Astrocyte of the cerebellum (primary cell): Measurements from ENCODE around the gene CDRT4.
"Not testable (repeated sequence)": the region's sequence is repeated elsewhere in the genome, so short reads cannot be mapped to it uniquely, and the experiment has no call there.

Experiments
- DNase-seq: peaks from one replicate; pipeline ENCODE4 v3.0.0-alpha.2; 2011; ENCODE audit warnings: low read depth
- H3K4me3 ChIP-seq: 2 replicates; pipeline ENCODE4 v1.5.1; 2011; ENCODE audit warnings: mild to moderate bottlenecking, low read depth, low read length, moderate library complexity
- in situ Hi-C: cut with HindIII; loops from 2 replicates; pipeline ENCODE4 v1.10.0; 2017; ENCODE audit warnings: low sequenced_read_pairs
- TF ChIP-seq, protein P1 (sequence below): IDR thresholded peaks from 2 replicates; pipeline ENCODE4 v1.5.1; 2012; ENCODE audit warnings: low read length, low read depth, moderate library complexity, mild to moderate bottlenecking; ENCODE audit errors: missing control alignments

Gene CDRT4

DNA sequence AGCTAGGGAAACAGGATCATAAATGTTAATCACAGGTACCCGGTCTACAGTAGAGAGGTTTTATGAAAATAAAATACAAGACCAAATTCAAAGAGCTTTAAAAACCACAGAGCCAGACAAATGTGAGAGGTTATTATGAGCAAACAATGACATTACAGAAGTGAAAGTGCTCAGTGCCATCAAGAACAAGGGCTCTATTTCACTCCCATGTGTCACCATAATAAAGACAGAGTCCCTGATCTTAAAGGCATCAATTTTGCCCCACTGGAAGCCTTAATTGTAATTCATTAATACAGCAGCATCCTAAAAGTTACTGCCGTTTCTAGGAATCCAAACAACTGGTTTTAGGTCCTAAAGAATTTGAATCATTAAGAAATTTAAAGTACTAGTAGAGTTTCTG lies 43.7 kb upstream of the CDRT4 start:
- TF ChIP-seq, protein P1, sequence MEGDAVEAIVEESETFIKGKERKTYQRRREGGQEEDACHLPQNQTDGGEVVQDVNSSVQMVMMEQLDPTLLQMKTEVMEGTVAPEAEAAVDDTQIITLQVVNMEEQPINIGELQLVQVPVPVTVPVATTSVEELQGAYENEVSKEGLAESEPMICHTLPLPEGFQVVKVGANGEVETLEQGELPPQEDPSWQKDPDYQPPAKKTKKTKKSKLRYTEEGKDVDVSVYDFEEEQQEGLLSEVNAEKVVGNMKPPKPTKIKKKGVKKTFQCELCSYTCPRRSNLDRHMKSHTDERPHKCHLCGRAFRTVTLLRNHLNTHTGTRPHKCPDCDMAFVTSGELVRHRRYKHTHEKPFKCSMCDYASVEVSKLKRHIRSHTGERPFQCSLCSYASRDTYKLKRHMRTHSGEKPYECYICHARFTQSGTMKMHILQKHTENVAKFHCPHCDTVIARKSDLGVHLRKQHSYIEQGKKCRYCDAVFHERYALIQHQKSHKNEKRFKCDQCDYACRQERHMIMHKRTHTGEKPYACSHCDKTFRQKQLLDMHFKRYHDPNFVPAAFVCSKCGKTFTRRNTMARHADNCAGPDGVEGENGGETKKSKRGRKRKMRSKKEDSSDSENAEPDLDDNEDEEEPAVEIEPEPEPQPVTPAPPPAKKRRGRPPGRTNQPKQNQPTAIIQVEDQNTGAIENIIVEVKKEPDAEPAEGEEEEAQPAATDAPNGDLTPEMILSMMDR = no peak
- no peak overlapping the region for H3K4me3 ChIP-seq
- in situ Hi-C loops = no loop called here
- no peak for DNase-seq

DNA sequence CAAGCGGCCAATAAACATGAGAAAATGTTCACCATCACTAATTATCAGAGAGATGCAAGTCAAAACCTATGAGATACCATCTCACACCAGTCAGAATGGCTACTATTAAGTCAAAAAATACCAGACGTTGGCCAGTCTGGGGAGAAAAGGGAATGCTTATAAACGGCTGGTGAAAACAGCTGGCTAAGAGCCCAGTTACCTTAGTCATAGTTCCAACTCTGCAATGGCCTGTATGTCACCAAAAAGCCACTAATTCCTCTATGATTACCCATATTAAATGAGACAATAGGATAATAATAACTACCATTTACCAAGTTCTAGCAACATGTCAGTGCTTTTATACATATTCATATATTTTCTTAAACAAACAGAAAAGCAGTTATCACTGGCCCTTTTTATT lies 42.9 kb upstream of the CDRT4 start:
- no peak overlapping the region for H3K4me3 ChIP-seq
- TF ChIP-seq, protein P1 = no peak
- in situ Hi-C loops = no loop called here
- DNase-seq = peak; percentile 20

DNA sequence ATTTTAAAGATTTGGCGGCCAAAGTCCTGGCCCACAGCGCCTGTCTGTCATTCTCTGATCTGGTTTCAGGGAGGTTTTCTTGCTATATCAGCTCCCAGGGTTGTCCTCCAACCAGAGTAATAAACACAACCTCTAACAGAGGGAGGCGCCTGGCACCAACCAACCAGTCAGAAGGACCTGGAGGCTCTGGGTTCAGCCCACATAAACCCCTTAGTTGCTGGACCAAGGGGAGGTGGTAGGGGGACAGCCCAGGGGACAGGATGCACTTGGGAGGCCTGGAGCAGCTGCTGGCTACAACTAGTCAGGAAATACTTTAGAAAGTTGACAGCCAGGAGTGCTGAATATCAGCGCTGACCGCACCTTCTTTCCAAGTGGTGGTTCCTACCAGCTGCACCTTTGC lies 41.7 kb upstream of the CDRT4 start:
- no peak overlapping the region for H3K4me3 ChIP-seq
- no peak for DNase-seq
- TF ChIP-seq, protein P1 = no peak
- in situ Hi-C loops = no loop called here

DNA sequence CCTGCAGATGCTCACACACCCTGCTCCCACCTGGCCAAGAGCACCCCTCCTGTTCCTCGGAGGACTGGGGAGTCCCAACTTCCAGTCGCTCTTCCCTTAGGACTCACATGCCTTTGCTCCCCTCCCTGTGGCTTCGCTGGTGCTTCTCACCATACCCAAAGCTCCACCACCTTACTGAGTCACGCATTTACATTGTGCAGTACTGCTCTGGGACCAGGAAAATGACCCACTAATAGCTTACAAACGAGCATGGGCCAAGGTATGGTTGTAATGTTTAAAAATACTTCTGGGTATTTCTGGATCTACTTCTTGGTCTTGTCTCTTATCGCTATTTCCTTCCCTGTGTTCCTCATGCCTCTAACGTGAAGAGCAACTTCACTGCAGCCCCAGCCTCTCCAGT lies 41.0 kb upstream of the CDRT4 start:
- no peak for DNase-seq
- H3K4me3 ChIP-seq = no peak overlapping the region
- in situ Hi-C loops = no loop called here
- TF ChIP-seq, protein P1 = no peak

DNA sequence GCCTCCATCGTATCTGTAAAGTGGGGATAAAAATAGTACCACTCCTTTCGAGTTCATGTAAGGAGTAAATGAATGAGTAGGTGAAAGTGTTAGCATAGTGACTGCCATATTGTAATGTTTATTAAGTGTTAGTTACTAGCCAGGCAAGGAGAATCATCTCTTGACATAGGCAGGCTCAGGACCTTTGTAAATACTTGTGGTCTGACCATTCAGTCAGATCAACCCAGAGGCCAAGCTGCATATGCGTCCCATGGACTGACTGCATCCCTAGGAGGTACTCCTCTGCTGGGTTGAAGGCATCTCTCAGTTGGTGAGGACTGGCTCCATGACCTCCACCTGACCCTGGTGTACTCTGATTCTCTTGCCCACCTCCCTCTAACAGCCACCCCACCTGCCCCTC lies 40.5 kb upstream of the CDRT4 start:
- in situ Hi-C loops = no loop called here
- TF ChIP-seq, protein P1 = no peak
- no peak for DNase-seq
- H3K4me3 ChIP-seq = no peak overlapping the region

DNA sequence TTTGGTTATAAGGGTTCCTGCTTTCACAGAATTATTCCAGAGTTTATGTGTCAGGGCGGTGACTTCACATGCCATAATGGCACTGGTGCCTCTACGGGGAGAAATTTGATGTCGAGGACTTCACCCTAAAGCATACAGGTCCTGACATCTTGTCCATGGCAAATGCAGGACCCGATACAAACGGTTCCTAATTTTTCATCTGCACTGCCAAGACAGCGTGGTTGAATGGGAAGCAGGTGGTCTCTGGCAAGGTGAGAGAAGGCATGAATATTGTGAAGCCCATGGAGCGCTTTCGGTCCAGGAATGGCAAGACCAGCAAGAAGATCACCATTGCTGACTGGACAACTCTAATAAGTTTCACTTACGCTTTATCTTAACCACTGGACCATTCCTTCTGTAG lies 39.6 kb upstream of the CDRT4 start:
- TF ChIP-seq, protein P1 = no peak
- in situ Hi-C loops = no loop called here
- no peak for DNase-seq
- no peak overlapping the region for H3K4me3 ChIP-seq

DNA sequence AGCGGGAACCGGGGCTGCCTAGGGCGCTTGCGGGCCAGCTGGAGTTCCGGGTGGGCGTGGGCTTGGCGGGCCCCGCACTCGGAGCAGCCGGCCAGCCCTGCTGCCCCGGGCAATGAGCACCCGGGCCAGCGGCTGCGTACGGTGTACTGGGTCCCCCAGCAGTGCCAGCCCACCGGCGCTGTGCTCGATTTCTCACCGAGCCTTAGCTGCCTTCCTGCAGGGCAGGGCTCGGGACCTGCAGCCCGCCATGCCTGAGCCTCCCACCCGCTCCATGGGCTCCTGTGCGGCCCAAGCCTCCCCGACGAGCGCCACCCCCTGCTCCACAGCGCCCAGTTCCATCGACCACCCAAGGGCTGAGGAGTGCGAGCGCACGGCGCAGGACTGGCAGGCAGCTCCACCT lies 38.3 kb upstream of the CDRT4 start:
- in situ Hi-C loops, DNase-seq, H3K4me3 ChIP-seq: not testable (repeated sequence)
